HepG2 (cell line): Measurements from ENCODE around the gene PRUNE1. TPM values are rescaled to one million over a fixed set of nuclear protein-coding genes. Genes with fewer than 3 reads are reported as not detected.

ENCODE experiments used
- GATA4 ChIP-seq: sonication (generic); IDR thresholded peaks from 2 replicates; pipeline ENCODE4 v1.6.1; 2016; ENCODE audit warnings: antibody characterized with exemption, low read depth, borderline replicate concordance
- HNRNPH1 ChIP-seq: fragments of 200-400 bp; formaldehyde crosslinking; optimal IDR thresholded peaks from 2 replicates; pipeline ENCODE3; 2017; ENCODE audit warnings: mild to moderate bottlenecking, low read depth, low read length
- HNRNPLL ChIP-seq: fragments of 200-400 bp; formaldehyde crosslinking; IDR thresholded peaks from 2 replicates; pipeline ENCODE4 v1.6.1; 2017; ENCODE audit warnings: mild to moderate bottlenecking, low read depth, low read length; ENCODE audit not compliant: poor library complexity, severe bottlenecking
- TBL1XR1 ChIP-seq: fragments of 150-350 bp; IDR thresholded peaks from 2 replicates; pipeline ENCODE4 v1.6.1; 2014; ENCODE audit warnings: borderline replicate concordance, low read length; ENCODE audit not compliant: partially characterized antibody
- THAP11 ChIP-seq: IDR thresholded peaks from 2 replicates; pipeline ENCODE4 v1.6.1; 2016; ENCODE audit warnings: missing biosample characterization, missing genetic modification reagents
- ZNF224 ChIP-seq: sonication (generic); formaldehyde crosslinking; IDR thresholded peaks from 2 replicates; pipeline ENCODE4 v1.5.0; 2020; ENCODE audit warnings: mild to moderate bottlenecking, missing genetic modification reagents
- ZNF460 ChIP-seq: sonication (generic); formaldehyde crosslinking; IDR thresholded peaks from 2 replicates; pipeline ENCODE4 v1.5.1; 2020; ENCODE audit warnings: missing genetic modification reagents, mild to moderate bottlenecking, borderline replicate concordance
- ZNF724P ChIP-seq: sonication (generic); formaldehyde crosslinking; IDR thresholded peaks from 2 replicates; pipeline ENCODE4 v1.8.0; 2022; ENCODE audit warnings: missing genetic modification reagents, borderline replicate concordance
- ZNF782 ChIP-seq: sonication (generic); formaldehyde crosslinking; IDR thresholded peaks from 2 replicates; pipeline ENCODE4 v1.4.0; 2020; ENCODE audit warnings: missing genetic modification reagents, mild to moderate bottlenecking, borderline replicate concordance
- polyA plus RNA-seq, 8 experiments: library from polyadenylated mRNA; depleted of rRNA in 3 of 8; stranded (reverse) in 7 of 8; unstranded in 1 of 8; fragments of >200 nt; fragmentation: Illumina TruSeq in 4 of 8; extraction: Trizol in 4 of 8; gene quantifications; 2 replicates each; pipeline versions ENCODE4 v1.2.1 to v1.2.3, GENCODE V29; 2011 to 2016; ENCODE audit warnings: low read depth in 4 of 8, missing spikeins in 1 of 8, mixed read lengths in 1 of 8; ENCODE audit not compliant: insufficient read depth in 1 of 8
- total RNA-seq, 5 experiments: library from RNA; depleted of rRNA; stranded (reverse); fragments of >200 nt; fragmentation: Illumina TruSeq; extraction: Trizol; gene quantifications; 2 replicates each; pipeline ENCODE4 v1.2.3, GENCODE V29; 2016; ENCODE audit warnings: low read depth in 1 of 5
- TF ChIP-seq, protein P1 (sequence below): sonication (generic); formaldehyde crosslinking; IDR thresholded peaks from 2 replicates; pipeline ENCODE4 v1.4.0; 2020; ENCODE audit warnings: missing genetic modification reagents
- TF ChIP-seq, protein P2 (sequence below): IDR thresholded peaks from 2 replicates; pipeline ENCODE4 v1.6.1; 2016; ENCODE audit warnings: low read depth, control low read depth
- TF ChIP-seq, protein P3 (sequence below), 2 experiments: fragments of 450-650 bp in 1 of 2; sonication (generic) in 1 of 2; formaldehyde crosslinking in 1 of 2; IDR thresholded peaks; 2 replicates each; pipeline versions ENCODE4 v1.6.1 to v1.8.0; 2016 to 2022; ENCODE audit warnings: antibody characterized with exemption in 1 of 2, mild to moderate bottlenecking in 1 of 2, missing genetic modification reagents in 1 of 2
- TF ChIP-seq, protein P4 (sequence below): sonication (generic); formaldehyde crosslinking; IDR thresholded peaks from 2 replicates; pipeline ENCODE4 v1.8.0; 2022; ENCODE audit warnings: missing genetic modification reagents, mild to moderate bottlenecking, inconsistent platforms, borderline replicate concordance

The PRUNE1 gene
- total and polyA plus RNA-seq, 2 of the 13 experiments (the other 11 are each of a cell fraction or from before 2014, with no cell fraction given), result 19.0 to 31.9 TPM

DNA sequence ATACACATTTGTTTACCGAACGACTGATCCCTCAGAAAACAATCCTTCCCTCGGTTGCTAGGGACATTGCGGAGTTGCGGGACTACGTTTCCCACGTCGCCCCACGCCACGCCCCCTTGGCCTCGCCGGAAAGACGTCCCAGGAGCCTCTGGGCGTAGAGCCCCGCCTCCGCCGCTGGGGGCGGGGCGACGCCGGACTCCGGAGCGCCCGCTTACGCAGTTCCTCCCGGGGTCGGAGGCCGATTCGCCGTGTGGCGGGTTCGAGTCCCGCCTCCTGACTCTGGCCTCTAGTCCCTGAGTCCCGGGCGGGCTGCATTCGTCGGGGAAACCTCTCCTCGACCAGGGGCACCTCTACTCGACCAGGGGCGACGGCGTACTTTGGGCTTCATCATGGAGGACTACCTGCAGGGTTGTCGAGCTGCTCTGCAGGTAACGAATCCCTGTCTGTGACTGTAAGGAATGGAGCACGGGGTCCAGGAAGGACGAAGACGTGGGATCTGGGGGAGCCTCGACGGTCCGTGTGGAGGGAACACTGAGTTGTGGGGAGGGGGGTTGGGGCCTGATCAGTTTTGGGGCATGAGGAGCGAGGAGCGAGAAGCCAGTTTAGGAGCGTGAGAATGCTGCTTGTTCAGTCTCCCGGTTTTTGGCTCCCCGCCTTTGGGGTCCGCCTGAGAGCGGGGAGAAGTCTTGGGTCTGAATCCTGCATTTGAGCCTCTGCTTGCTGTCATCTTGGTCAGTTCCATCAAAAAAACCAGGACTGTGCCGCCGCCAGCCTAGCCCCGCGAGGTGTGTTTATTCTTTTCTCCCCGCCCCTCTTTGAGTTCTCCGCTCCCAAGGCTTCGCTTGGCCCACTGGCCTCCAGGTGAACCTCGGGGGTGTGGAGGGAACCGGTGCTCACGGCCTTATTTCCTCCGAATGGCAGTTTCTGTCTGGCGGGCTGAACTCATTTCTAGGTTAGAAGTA, at the start of gene PRUNE1 (continued):
- TF ChIP-seq ZNF724P (no peak), TBL1XR1 (peak; percentile 5), HNRNPH1 (no peak), GATA4 (peak; percentile 36; the same call in 1 of the 2 replicates), ZNF460 (CRISPR knock-in tag) (no peak), ZNF782 (CRISPR knock-in tag) (peak; percentile 53; the same call in 1 of the 2 replicates), HNRNPLL (peak; percentile 95), THAP11 (CRISPR knock-in tag) (peak; percentile 97), ZNF224 (CRISPR knock-in tag) (0 out of 2 replicates have a peak, but pooled peaks have one; percentile 64)
- TF ChIP-seq, protein P1, sequence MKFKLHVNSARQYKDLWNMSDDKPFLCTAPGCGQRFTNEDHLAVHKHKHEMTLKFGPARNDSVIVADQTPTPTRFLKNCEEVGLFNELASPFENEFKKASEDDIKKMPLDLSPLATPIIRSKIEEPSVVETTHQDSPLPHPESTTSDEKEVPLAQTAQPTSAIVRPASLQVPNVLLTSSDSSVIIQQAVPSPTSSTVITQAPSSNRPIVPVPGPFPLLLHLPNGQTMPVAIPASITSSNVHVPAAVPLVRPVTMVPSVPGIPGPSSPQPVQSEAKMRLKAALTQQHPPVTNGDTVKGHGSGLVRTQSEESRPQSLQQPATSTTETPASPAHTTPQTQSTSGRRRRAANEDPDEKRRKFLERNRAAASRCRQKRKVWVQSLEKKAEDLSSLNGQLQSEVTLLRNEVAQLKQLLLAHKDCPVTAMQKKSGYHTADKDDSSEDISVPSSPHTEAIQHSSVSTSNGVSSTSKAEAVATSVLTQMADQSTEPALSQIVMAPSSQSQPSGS (CRISPR knock-in tag), result 0 out of 2 replicates have a peak, but pooled peaks have one; percentile 10
- TF ChIP-seq, protein P2, sequence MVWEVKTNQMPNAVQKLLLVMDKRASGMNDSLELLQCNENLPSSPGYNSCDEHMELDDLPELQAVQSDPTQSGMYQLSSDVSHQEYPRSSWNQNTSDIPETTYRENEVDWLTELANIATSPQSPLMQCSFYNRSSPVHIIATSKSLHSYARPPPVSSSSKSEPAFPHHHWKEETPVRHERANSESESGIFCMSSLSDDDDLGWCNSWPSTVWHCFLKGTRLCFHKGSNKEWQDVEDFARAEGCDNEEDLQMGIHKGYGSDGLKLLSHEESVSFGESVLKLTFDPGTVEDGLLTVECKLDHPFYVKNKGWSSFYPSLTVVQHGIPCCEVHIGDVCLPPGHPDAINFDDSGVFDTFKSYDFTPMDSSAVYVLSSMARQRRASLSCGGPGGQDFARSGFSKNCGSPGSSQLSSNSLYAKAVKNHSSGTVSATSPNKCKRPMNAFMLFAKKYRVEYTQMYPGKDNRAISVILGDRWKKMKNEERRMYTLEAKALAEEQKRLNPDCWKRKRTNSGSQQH (CRISPR knock-in tag), result peak; percentile 38; the same call in 1 of the 2 replicates
- TF ChIP-seq, protein P3, sequence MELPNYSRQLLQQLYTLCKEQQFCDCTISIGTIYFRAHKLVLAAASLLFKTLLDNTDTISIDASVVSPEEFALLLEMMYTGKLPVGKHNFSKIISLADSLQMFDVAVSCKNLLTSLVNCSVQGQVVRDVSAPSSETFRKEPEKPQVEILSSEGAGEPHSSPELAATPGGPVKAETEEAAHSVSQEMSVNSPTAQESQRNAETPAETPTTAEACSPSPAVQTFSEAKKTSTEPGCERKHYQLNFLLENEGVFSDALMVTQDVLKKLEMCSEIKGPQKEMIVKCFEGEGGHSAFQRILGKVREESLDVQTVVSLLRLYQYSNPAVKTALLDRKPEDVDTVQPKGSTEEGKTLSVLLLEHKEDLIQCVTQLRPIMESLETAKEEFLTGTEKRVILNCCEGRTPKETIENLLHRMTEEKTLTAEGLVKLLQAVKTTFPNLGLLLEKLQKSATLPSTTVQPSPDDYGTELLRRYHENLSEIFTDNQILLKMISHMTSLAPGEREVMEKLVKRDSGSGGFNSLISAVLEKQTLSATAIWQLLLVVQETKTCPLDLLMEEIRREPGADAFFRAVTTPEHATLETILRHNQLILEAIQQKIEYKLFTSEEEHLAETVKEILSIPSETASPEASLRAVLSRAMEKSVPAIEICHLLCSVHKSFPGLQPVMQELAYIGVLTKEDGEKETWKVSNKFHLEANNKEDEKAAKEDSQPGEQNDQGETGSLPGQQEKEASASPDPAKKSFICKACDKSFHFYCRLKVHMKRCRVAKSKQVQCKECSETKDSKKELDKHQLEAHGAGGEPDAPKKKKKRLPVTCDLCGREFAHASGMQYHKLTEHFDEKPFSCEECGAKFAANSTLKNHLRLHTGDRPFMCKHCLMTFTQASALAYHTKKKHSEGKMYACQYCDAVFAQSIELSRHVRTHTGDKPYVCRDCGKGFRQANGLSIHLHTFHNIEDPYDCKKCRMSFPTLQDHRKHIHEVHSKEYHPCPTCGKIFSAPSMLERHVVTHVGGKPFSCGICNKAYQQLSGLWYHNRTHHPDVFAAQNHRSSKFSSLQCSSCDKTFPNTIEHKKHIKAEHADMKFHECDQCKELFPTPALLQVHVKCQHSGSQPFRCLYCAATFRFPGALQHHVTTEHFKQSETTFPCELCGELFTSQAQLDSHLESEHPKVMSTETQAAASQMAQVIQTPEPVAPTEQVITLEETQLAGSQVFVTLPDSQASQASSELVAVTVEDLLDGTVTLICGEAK (IDR thresholded peaks at IDR 0.05), result no peak
- TF ChIP-seq, protein P3 (CRISPR knock-in tag; IDR thresholded peaks at IDR 0.05), result peak; percentile 72
- TF ChIP-seq, protein P4, sequence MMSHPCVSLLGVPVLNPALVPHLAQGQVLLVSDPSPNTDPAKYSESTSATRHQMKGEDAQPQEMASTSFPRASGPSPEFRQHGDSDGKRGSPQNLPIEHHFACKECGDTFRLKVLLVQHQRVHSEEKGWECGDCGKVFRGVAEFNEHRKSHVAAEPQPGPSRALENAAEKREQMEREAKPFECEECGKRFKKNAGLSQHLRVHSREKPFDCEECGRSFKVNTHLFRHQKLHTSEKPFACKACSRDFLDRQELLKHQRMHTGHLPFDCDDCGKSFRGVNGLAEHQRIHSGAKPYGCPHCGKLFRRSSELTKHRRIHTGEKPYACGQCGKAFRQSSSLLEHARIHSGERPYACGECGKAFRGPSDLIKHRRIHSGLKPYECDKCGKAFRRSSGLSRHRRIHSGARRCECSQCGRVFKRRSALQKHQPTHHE (CRISPR knock-in tag), result 0 out of 2 replicates have a peak, but pooled peaks have one; percentile 52
